GM18868 (cell line): Measurements from ENCODE around the gene IGFL3.

Source experiments
- ATAC-seq: cut with Tn5 transposase; IDR thresholded peaks from one replicate; pipeline ENCODE4 v1.9.1; 2021; ENCODE audit warnings: mild to moderate bottlenecking, moderate library complexity; ENCODE audit not compliant: unreplicated experiment

The IGFL3 gene

GRCh38 chr19:46077815-46078167, 46.7 kb downstream of the IGFL3 start:
- no peak for ATAC-seq

GRCh38 chr19:46076951-46077814, 47.3 kb downstream of the IGFL3 start:
- no peak for ATAC-seq

- no peak for ATAC-seq
These were observed 48.2 kb downstream of the IGFL3 start for GRCh38 chr19:46076031-46076880.

- no peak for ATAC-seq
These were observed 51.1 kb downstream of the IGFL3 start for GRCh38 chr19:46073268-46073922.
